Right lobe of liver (tissue), 6 donors: ENCODE measurements around the gene SLC25A51. TPM values are rescaled to one million over a fixed set of nuclear protein-coding genes. Genes with fewer than 3 reads are reported as not detected.

Experiments used
- ATAC-seq, 4 donors: fragments of 200-7000 bp; cut with Tn5 transposase; one replicate each; pipeline ENCODE4 v1.9.1; 2020; ENCODE audit warnings: mild to moderate bottlenecking in 4 of 4, moderate library complexity in 4 of 4
- DNase-seq, 3 donors: peaks; one replicate each; pipeline ENCODE4 v3.0.0-alpha.2; 2020
- H3K27ac ChIP-seq, 3 donors: fragments of 200-600 bp; one replicate each; pipeline ENCODE4 v1.8.0; 2022
- H3K27me3 ChIP-seq, 2 donors: fragments of 200-600 bp; one replicate each; pipeline ENCODE4 v1.8.0; 2022
- H3K36me3 ChIP-seq, 4 donors: fragments of 200-600 bp; sonication (generic) in 1 of 4; one replicate each; pipeline versions ENCODE4 v1.5.1 to v1.8.0; 2017 to 2022; ENCODE audit warnings: control low read depth in 1 of 4
- H3K4me1 ChIP-seq, 4 donors: fragments of 200-600 bp; sonication (generic) in 1 of 4; one replicate each; pipeline versions ENCODE4 v1.5.1 to v1.8.0; 2017 to 2022; ENCODE audit warnings: control low read depth in 1 of 4
- H3K4me3 ChIP-seq, 3 donors: fragments of 200-600 bp; one replicate each; pipeline ENCODE4 v1.8.0; 2022
- H3K9me3 ChIP-seq, 4 donors: fragments of 200-600 bp; sonication (generic) in 1 of 4; one replicate each; pipeline versions ENCODE4 v1.5.1 to v1.8.0; 2017 to 2022; ENCODE audit warnings: control low read depth in 1 of 4
- CTCF ChIP-seq, 4 donors: fragments of 200-600 bp in 3 of 4; fragments of 450-650 bp in 1 of 4; IDR thresholded peaks; one replicate each; pipeline versions ENCODE4 v1.5.1 to v1.8.0; 2016 to 2022; ENCODE audit warnings: antibody characterized with exemption in 4 of 4, mild to moderate bottlenecking in 2 of 4
- POLR2A ChIP-seq: fragments of 450-650 bp; IDR thresholded peaks from one replicate; pipeline ENCODE4 v1.6.1; 2017; ENCODE audit warnings: antibody characterized with exemption, mild to moderate bottlenecking
- WGBS: methylation state at CpG from one replicate; pipeline ENCODE4 v1.1.6; 2018; ENCODE audit warnings: low coverage, low lambda C conversion rate; ENCODE audit not compliant: insufficient coverage; ENCODE audit errors: missing lambda C conversion rate; 5-methylcytosine and 5-hydroxymethylcytosine counted together
- intact Hi-C, 2 donors: fragments of 100-400 bp; cut with DNase I; formaldehyde crosslinking; loops; one replicate each; pipeline versions ENCODE4 v1.11.2 to v1.14.1; 2022
- total RNA-seq, 6 experiments: library from RNA; depleted of rRNA in 2 of 6; stranded (reverse); fragments of >200 nt in 2 of 6; fragmentation: NEBNext Ultra II Directional in 3 of 6; extraction: Animal tissue kit (Norgen Biotek cat#: 25700) in 3 of 6; gene quantifications; one replicate each; pipeline versions ENCODE4 v1.1.0 to v1.2.4, GENCODE V29; 2016 to 2023
- donor health status: DM: no; HTN: yes; CAD: no.
- donor health status: DM: no; HTN: no; CAD: no.
- donor health status: DM: no; HTN: no; CAD: no.
- donor health status: DM: no; HTN: yes; CAD: no.
- donor health status: DM: no; HTN: yes; CAD: no.

Gene SLC25A51
- total RNA-seq, 6 experiments from 2014 or later: 5.4 to 10.1 (median 7.9) TPM

DNA sequence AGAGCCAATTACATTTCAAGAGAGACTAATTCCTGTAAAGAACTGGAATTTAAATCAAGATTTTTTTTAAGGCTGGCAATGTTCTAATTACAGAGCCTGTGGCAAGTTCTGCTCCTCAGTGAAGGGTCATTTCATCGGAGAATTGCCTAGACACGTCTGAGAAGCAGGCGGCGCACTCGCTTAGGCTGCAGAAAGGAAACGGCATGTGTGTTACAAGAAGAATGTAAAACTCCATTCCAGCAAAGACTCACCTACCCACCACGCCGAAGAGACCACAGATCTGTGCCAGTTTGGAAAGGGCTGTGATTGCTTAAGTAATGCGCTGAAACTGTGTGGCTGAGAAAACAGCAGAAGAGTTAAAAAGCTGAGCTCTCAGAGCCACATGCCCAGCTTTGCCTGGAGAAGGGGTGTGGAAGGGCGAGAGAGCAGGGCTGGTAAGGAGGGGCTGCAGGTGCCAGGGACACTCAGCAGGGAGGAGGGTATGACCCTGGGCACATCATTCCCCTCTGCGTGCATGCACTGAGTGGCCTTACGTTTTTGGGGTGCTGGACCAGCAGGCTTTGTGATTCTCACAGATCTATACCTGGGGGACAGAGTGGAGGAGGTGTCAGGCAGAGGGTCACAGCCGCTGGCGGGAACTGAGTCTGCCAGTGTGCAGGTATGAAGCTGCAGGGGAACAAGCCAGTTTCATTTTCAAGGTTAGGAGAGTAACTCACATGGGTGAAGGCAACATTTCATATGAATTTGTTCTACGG, 17.8 kb upstream of the SLC25A51 start:
- no peak overlapping the region for H3K27ac ChIP-seq

GRCh38 chr9:37921168-37921510, 17.2 kb upstream of the SLC25A51 start:
- Histone ChIP-seq H3K36me3 (peaks cover 0 to 20% (median 9%) of the 10 kb centered on the region in 4 donors), H3K9me3 (no peaks in the 10 kb centered on the region), H3K27ac (no peak overlapping the region), H3K4me3 (no peak overlapping the region), H3K27me3 (no peaks in the 10 kb centered on the region), H3K4me1 (peaks cover 0 to 5% (median 0%) of the 10 kb centered on the region in 4 donors)
- ATAC-seq (no peak), DNase-seq (peak in 1 of 3 donors; percentile 1)
- TF ChIP-seq CTCF (IDR thresholded peaks at IDR 0.05): no peak
- no peak for TF ChIP-seq POLR2A
- intact Hi-C loops: loop anchor here (10.0 kb wide), 2 partner anchors 94 to 434 kb away; no protein-coding TSS in a partner anchor
- WGBS: 100% methylated on average over 2 of the region's 7 CpGs

More for the DNA sequence above, 17.8 kb upstream of the SLC25A51 start:
- H3K4me3 ChIP-seq: no peak overlapping the region
- no peak for ATAC-seq
- TF ChIP-seq POLR2A (no peak), CTCF (IDR thresholded peaks at IDR 0.05) (no peak)
- peak in 1 of 3 donors; percentile 9 for DNase-seq
- no peaks in the 10 kb centered on the region for H3K27me3 ChIP-seq
- no peaks in the 10 kb centered on the region for H3K9me3 ChIP-seq
- H3K4me1 ChIP-seq: no peaks in the 10 kb centered on the region
- peaks cover 0 to 20% (median 9%) of the 10 kb centered on the region in 4 donors for H3K36me3 ChIP-seq
- intact Hi-C loops: loop anchor here (10.0 kb wide), 2 partner anchors 93 to 433 kb away; no protein-coding TSS in a partner anchor
- WGBS: 92% methylated on average over 11 of the region's 15 CpGs

DNA sequence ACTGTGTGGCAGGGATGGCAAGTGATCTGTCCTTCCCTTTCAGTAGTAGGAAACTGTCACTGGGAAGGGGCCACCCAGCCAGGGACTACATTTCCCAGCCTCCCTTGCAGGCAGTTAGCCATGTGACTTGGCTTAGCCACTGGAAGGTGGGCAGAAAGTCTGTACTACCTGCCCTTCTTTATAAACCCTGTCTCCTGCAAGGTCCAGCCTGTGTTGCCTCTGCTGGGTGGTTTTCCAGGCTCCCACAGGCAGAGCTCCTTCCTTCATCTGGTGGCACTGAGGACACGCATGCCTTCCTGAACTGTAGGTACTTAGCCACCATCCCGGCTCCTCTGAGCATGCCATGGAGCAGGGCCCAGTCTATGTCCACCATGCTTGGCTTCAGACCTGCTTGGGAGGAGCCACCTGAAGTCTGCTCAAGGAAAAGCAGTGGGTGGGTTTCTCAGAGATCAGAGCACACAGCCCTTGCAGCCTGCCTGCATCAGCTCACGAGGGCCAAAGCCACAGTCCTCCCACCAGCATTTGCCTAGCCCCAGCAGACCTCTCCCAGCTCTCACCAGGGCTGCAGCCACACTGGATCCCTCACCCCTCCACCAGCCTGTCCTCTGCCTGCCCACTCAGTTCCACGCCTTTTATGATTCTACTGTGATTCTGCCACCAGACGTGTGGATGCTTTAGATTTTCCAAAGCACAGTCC, 16.7 kb upstream of the SLC25A51 start:
- DNase-seq (peak in 1 of 3 donors; percentile 15), ATAC-seq (peak in 3 of 4 donors; percentile 9 to 36 (median 27))
- Histone ChIP-seq H3K9me3 (no peaks in the 10 kb centered on the region), H3K4me1 (peaks cover 0 to 6% (median 0%) of the 10 kb centered on the region in 4 donors), H3K27me3 (no peaks in the 10 kb centered on the region), H3K4me3 (no peak overlapping the region), H3K36me3 (peaks cover 0 to 20% (median 9%) of the 10 kb centered on the region in 4 donors), H3K27ac (no peak overlapping the region)
- WGBS: 94% methylated on average over 2 of the region's 5 CpGs
- TF ChIP-seq POLR2A (no peak), CTCF (IDR thresholded peaks at IDR 0.05) (no peak)
- intact Hi-C loops: loop anchor here (10.0 kb wide), 2 partner anchors 94 to 434 kb away; no protein-coding TSS in a partner anchor

GRCh38 chr9:37919956-37920335, 16.0 kb upstream of the SLC25A51 start:
- Histone ChIP-seq H3K27me3 (no peaks in the 10 kb centered on the region), H3K36me3 (peaks cover 0 to 20% (median 9%) of the 10 kb centered on the region in 4 donors), H3K9me3 (no peaks in the 10 kb centered on the region), H3K4me1 (peaks cover 0 to 6% (median 0%) of the 10 kb centered on the region in 4 donors), H3K4me3 (no peak overlapping the region), H3K27ac (no peak overlapping the region)
- TF ChIP-seq POLR2A: no peak
- WGBS: 100% methylated on average over 3 of the region's 6 CpGs
- intact Hi-C loops: loop anchor here (10.0 kb wide), 3 partner anchors 95 to 435 kb away; partner anchors contain the start of gene SHB (in 2 of the 2)
- no peak for ATAC-seq
- DNase-seq: peak in 1 of 3 donors; percentile 11
